ENCODE data around the gene ARPC1B. TPM values are rescaled to one million over a fixed set of nuclear protein-coding genes. Genes with fewer than 3 reads are reported as not detected.

ARPC1B gene
- total and polyA plus RNA-seq, 9 of the 15 experiments (the other 6 are each of a cell fraction or from before 2014, with no cell fraction given), result 6.7 to 357 (median 211) TPM

- TF ChIP-seq, protein P1, sequence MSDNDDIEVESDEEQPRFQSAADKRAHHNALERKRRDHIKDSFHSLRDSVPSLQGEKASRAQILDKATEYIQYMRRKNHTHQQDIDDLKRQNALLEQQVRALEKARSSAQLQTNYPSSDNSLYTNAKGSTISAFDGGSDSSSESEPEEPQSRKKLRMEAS (CRISPR knock-in tag; IDR thresholded peaks at IDR 0.05), result peak; percentile 45; the same call in 1 of the 2 replicates
- 0 out of 2 replicates have a peak, but pooled peaks have one; percentile 51 for TF ChIP-seq TCF7 (IDR thresholded peaks at IDR 0.05; ENCODE audit: borderline replicate concordance)
- TF ChIP-seq THRAP3 (IDR thresholded peaks at IDR 0.05; ENCODE audit: borderline replicate concordance), result no peak
- TF ChIP-seq ZMIZ1 (IDR thresholded peaks at IDR 0.05; ENCODE audit: low read depth in 2 of 2, low read length in 2 of 2), result no peak
- TF ChIP-seq MTA1 (IDR thresholded peaks at IDR 0.05; ENCODE audit: borderline replicate concordance), result no peak
- TF ChIP-seq MCM5 (IDR thresholded peaks at IDR 0.05; ENCODE audit: low read depth), result no peak
- peak; percentile 50 for TF ChIP-seq RBM22 (IDR thresholded peaks at IDR 0.05; ENCODE audit: low read depth, low read length, poor library complexity, severe bottlenecking)
- TF ChIP-seq RBBP5 (IDR thresholded peaks at IDR 0.05; ENCODE audit: borderline replicate concordance, insufficient read depth, low read length, poor library complexity, severe bottlenecking), result peak; percentile 64
- no peak for TF ChIP-seq ZHX1 (conservative IDR thresholded peaks at IDR 0.05; ENCODE audit: low read length)
- peak; percentile 93 for TF ChIP-seq TAF1 (IDR thresholded peaks at IDR 0.05; ENCODE audit: control insufficient read depth, extremely low read depth, insufficient read depth, low read length, severe bottlenecking)
- no peak for TF ChIP-seq ZNF609 (CRISPR knock-in tag; IDR thresholded peaks at IDR 0.05; ENCODE audit: borderline replicate concordance)
Measured at GRCh38 chr7:99374111-99375064, at the start of gene ARPC1B (continued).

All from K562 (cell line).